GM21381 (cell line): ENCODE measurements around the gene EMCN.

Source experiments
- ATAC-seq: cut with Tn5 transposase; IDR thresholded peaks from one replicate; pipeline ENCODE4 v1.9.1; 2021; ENCODE audit warnings: mild to moderate bottlenecking, moderate library complexity; ENCODE audit not compliant: unreplicated experiment

Gene EMCN

DNA sequence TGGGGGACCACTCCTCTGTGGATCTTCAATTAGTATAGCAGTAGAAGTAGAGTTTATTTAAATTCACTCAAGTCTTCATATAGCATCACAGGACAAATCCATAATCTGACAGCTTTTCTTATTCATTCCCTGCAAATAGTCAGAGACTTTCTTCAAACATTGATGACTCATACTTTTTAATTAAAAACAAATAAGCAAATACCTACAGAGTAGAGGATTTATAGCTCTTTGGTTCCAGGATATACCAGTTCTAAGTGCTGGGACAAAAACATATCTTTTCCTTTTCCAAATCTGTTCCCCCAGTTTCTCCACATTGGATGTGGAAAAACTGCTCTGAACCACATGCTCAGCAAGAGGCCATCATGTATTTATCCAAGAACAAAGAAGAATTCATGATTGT is 24.1 kb downstream of the EMCN start:
- ATAC-seq = no peak

DNA sequence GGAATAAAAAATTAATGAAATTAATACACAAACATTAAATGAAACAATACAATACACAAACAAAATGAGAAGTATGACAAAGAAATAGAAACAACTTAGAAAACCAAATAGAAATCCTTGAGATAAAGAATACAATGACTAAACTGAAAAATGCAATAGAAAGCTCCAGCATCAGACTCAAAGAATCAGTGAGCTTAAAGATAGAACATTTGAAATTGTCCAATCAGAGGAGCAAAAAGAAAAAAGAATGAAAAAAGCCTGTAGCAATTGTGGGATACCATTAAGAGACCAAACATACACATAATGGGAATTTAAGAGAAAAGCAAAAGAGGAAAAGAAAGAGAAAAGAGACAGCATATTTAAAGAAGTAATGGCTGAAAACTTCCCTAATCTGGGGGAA is 25.7 kb downstream of the EMCN start:
- no peak for ATAC-seq

DNA sequence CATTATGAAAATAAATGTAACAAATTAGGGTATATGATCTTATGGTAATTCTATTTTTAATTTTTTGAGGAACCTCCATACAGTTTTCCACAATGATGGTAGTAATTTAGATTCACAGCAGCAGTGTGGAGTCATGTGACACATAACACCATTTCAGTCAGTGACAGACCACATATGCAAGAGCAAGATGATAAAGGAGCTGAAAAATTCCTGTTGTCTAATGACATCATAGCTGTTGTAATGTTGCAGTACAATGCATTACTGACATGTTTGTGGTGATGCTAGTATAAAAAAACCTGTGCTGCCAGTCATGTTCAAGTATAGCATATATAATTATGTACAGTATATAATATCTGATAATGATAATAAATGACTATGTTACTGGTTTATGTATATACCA is 28.5 kb downstream of the EMCN start:
- ATAC-seq = no peak

DNA sequence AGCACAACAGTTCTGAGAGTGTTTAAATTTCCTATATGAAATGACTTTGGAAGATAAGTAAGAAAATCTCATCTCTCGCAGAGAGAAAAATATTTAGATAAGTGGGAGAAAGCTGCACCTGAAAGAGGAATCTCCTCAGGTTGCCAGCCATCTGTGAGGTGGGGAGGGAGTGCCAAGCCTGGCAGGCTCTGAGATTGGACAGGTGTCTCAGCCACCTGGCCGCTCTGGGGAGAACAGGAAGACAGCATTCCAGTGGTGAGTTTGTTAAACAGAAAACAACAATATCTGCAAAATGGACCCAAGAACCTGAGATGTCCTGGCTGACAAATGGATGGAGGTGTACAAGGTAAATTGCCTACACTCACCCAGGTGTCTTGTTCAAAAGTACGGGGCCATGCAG is 31.3 kb downstream of the EMCN start:
- no peak for ATAC-seq

DNA sequence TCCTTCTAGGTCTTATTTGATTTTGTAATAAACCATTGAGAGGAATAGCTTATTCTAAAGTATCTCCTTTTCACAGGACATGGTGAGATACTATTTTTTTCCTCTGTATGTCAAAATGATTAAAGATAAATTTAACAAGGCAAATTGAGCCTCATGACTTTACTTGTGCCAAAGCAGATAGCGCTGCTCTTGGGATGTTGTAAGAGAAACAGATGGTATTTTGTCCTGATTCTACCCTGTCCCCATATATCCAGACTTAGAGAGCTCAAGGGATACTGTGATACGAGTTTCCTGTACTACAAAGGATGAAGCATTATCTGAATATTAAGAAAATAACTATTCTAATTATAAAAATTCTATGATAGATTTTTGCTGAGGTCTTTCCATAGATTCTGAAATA is 34.0 kb downstream of the EMCN start:
- no peak for ATAC-seq

DNA sequence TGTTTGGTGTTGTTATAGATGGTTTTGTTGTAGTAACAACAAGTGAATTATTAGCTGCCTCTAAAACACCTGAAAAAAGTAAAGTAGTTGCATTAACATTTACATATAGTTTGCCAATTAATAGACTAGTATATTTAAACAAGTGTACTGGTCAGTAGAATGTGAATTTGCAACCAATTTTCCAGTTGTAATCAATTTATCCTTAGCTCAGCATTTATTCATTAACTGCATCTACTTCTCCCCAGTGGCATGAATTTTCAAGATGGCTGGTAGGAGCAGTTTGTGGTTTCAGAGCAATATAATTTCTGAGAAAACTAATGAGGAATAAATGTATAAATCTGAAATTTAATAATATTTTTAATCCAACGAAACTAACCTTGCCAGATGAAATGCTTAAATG is 37.9 kb downstream of the EMCN start:
- no peak for ATAC-seq

DNA sequence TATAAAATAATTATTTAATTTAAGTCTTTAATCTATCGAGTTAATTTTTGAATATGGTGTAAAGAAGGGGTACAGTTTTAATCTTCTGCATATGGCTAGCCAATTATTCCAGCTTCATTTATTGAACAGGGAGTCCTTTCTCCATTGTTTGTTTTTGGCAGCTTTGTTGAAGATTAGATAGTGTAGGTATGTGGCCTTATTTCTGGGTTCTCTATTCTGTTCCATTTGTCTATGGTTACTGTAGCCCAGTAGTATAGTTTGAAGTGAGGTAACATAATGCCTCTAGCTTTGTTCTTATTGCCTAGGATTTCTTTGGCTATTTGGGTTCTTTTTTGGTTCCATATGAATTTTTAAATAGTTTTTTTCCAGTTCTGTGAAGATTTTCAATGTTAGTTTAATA is 48.3 kb downstream of the EMCN start:
- no peak for ATAC-seq

DNA sequence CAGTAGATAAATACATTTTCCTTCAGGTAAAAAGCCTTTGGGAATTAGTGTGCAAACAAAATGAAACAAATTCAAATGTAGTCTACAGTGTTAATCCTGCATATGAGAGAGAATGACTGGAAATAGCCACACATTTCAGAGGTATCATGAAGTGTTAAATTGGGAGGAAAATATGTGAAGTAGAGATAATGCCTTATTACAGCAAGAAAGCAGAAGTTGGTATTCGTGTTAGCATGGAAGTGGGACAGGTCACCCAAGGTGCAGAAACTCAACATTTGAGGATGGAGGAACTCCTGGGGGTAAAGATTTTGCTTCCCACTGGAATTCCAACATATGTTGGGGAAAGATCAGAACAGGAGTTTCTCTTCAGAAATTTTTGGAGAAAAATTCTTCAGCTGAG is 51.3 kb downstream of the EMCN start:
- no peak for ATAC-seq

DNA sequence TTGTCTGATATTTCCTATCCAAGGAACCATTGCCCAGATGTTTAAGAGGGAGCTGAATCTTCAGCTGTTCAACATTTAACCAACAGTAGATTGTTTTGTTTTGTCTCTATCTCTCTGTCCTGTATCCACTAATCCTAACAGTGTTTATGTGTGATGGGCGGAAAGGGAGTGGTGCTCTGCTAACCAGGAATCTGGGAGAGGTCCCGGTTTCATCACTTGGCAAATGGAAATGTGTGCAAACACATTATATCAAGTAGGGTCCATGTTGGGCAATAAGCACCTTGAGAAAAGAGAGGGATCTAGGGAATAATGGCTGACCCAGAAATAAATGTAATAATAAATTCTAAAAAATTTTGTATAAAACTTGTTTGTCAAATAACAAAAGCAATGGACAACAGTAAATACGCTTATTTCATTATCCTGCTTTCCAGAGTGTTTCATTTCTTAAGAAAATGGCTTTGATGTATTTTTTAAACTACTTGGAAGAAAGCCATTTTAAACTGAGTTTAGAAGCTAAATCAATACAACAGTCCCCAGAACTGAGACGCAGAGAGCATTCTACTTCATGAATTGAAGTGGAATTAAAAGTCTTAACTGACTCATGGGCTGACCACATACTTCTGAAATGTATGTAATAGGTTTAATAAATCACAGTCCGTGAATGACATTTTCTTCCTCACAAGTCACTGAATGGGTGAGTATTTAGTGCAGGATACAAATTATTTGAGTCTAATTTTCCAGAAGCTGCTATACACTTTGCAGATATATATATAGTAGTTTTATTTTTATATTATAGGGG is 55.8 kb downstream of the EMCN start:
- no peak for ATAC-seq

DNA sequence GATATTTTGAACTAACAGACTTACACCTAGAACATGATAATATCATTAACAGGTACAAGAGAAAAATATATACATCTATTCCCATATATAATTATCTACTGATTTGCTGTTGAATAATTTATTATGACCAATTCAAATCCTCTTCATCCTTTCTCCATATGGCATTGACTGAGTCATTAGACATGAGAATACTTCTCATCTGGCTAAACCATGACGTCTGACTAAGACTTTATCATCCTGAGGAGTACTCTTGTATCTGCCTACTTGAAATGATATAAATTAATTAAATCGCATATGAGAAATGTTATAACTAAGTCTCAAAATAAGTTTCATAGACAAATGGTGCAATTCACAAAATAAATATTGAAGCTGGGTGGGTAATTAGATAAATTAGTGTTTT is 67.4 kb downstream of the EMCN start:
- no peak for ATAC-seq

DNA sequence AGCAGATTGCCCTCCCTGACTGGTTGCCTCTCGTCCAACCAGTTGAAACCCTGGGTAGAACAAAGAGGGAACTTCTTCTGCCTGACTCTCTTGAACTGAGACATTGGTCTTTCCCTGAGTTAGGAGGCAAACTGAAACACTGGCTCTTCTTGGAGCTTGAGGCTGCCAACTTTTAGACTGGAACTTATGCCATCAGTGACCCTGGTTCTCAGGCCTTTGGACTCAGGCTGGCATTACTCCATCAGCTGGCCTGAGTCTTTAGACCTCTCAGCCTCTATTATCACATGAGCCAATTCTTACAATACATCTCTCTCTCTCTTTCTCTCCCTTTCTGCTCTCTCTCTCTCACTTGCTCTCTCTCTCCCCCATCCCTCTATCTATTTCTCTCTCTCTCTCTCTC is 86.4 kb downstream of the EMCN start:
- no peak for ATAC-seq

DNA sequence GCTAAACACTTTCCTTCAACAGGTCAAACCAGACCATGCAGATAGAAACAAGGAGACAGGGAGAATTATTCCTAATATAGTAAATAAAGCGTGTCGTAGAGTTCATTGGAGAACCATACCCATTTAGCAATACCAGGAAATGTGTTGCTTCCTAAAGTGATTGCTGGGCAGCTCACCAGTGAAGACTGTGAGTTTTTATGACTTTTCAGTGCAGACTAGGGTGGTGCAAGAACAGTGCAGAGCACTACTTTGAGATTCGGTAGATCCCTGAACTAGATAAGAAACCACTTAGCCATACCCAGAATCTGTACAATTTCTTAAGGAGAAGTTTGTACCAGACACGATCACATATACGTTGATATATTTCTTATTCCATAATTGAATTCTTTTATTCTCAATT is 87.4 kb downstream of the EMCN start:
- ATAC-seq = no peak

DNA sequence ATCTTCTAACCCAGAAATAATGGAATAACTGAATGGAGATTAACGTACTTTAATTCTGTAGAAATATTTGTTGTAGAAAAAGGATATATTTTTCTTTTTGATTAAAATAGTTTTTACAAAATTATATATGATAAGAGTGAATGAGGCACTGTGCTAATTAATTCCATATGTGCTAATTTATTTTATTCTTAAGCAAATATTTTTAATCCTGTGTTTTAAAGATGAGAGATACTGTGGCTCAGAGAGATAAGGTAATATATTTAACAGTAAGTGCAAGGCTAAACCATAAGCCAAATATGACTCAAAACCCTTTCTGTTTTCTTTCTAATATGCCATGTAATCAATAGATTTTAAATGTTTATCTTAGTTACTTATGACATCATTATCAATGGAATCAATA is 88.2 kb downstream of the EMCN start:
- no peak for ATAC-seq

DNA sequence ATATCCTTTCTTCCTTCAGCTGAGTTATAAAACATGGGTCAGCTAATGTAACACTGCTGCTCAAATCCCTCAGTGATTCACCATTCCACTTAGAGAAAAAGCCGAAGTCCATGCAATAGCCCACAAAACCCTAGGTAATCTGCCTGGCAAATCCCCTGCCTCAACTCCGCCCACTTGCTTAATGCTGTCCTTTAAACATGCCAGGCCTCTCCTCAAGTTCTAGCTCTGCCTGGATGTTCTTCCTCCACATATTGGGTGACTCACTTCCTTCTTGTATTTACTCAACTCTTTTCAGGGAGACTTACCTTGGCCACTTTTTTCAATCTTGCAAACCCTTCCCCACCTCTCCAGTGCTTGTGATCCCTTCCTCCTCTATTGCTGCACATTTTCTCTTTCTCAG is 89.8 kb downstream of the EMCN start:
- no peak for ATAC-seq

DNA sequence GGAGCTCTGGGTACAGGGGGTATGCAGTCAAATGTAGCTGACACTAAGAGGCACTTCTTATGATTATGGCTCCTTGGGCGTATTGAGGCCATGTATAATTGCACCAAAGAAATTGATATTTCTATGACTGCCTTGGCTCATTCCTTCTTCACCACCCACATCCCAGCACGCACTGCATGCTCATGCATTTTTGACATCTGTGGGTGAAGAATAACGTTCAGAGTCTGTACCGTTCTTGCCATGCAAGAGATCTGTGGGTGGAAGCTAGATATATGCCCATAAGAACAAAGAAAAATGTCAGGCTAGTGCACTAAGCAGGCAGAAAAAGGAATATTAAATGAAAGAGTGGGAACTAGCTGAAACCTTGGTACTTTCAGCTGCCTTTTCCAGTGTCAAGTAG is 93.4 kb downstream of the EMCN start:
- ATAC-seq = no peak

DNA sequence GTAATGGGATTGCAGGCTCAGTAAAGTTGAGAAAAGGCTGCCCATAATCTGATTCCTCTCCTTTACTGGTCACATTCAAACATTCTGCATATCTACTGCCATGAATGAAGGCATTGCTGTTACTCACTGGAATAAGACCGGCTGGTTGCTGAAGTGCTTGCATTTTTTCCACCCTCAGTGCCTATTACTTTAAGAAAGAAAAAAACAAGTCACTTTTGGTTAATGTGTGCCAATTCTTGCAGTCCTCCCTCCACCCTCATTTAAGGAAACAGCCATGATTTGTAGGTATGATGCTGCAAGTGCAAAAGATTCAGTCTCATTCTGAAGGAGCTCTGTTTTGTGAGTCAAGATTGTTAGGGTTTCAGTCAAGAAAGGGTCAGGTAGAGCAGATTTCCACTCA is 94.9 kb downstream of the EMCN start:
- ATAC-seq = no peak

DNA sequence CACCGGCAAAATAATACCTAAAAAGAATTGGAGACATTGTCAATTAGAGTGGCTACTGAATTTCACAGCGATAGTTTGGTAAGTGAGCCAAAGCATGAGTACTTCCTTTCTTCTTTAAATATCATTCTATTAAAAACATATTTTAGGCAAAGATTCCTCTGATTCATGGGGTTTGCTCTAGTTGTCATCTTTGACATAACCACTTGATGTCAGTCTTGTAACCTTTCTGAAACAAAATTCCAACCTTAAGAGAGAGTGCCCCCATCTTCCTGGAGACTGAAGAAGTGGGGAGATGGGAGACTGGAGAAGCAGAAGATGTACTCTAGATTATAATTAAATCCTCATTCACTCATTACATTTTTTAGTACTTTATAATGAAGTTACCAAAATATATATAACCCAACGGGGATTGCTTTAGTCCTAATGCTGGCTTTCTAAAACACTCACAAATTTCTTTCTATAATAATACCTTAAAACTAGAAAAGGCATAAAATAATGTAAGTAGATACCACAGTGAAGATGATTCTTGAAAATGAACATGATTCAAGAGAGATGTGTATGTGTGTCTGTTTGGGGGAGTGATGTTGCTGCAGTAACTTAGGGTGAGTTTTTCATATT is 96.4 kb downstream of the EMCN start:
- ATAC-seq = no peak

DNA sequence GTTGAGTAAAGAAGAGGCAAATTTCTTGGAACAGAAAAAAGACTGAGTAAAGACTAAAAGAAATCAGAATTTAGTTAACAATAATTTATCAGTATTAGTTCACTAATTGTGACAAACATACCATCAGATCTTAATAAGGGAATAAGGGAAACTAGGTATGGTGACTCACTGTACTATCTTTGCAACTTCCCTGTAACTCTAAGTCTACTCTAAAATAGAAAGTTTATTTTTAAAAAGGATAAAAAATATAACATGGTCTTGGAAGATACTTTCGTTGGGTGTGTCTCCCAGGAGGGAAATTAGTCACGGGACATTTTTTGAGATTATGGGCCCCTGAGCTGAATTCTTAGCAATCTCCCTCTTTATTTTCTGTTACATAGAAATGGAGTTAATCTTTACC is 97.3 kb downstream of the EMCN start:
- ATAC-seq = no peak

DNA sequence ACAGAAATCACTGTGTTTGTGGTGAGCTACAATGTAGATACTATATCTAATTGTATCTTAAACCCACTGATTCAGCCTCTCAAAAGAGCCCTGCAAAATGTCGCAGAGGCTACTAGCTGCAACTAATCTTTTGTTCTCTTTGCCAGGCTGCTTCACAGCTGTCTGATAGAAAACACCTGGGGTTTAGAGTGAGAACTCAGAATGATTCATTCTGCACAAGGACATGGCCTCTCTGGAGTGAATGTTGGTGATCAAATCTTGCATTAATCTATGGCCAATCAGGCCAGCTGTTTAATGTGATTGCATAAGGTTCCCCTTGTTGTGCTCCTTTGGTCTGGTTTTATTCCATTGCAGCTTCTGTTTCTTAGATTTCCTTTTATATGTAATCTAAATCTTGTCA is 100.3 kb downstream of the EMCN start:
- no peak for ATAC-seq

DNA sequence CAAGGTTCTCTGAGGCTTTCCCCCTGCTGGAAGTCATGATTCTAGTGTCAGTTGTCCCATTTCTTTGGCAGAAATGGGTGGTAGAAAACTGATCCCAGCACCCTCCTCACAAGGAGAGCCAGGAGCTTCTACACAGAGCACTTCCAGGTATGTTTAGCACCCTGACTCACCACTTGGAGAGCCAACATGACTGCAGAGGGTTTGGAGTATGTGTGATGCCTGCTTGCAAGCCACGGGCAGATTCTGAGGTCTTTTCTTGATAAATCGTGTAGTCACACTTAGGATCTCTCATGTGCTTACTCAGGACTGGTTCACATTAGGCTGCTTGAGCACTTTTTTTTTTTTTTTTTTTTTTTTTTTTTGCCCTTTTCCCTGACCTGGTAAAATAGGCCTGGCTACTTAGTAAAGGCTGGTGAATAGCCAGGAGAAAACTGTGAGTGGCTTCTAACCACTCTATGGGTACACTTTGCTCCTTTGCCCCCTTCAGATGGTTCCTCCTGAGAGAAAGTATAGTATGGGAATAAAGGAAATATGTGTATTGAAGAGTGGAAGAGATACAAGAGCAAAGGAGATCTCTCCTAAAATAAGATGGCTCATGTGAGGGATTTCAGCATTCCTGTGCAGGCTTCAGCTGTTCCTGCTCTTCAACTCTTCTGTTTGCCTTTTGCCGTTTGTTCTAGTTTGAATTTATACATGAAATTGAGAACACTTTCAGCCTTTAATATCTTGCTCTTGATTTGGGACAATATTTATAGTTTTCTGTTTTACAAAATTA is 103.6 kb downstream of the EMCN start:
- no peak for ATAC-seq

DNA sequence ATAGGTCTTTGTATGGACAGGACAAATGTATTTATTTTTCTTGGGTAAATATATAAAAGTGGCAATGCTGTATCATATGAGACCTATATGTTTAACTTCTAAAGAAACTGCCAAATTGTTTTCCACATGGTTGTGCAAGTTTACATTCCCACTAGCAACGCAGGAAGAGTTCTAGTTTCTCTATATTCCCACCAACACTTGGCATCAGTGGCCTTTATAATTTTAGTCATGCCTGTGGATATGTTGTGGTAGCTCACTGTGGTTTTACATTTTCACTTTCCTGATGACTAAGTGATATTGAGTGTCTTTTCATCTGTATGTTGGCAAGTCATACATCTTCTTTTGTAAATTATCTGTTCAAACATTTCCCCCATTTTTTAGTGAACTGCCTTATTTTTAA is 126.0 kb downstream of the EMCN start:
- ATAC-seq = no peak

DNA sequence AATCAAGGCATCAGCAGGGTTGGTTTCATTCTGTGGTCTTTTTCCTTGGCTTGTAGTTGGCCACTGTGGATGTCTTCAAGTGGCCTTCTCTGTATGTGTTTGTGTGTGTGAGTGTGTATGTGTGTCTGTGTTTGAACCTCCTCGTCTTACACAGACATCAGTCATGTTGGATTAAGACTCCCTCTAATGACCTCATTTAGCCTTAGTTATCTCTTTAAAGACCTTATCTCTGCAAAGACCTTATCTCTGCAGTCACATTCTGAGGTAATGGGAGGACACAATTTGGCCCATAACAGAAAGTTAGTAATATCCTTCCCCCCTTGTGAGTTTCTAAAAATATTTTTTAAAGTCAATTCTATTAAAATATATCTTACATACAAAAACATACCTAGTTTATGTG is 126.7 kb downstream of the EMCN start:
- no peak for ATAC-seq
